Measurements from ENCODE around the gene LIM2.

- TF ChIP-seq CTCF (IDR thresholded peaks at IDR 0.05; ENCODE audit: low read depth, low read length) = no peak
- TF ChIP-seq MAX (IDR thresholded peaks at IDR 0.05; ENCODE audit: low read depth, low read length) = 0 out of 2 replicates have a peak, but pooled peaks have one; percentile 37
- peak; percentile 41 for TF ChIP-seq POLR2A (IDR thresholded peaks at IDR 0.05; ENCODE audit: extremely low read depth, insufficient read length)
Measured at GRCh38 chr19:51417107-51417809, 29.5 kb upstream of the LIM2 start, which contains the start of gene SIGLEC10.

Measured in NB4 (cell line).